ENCODE data around the gene MPPED1. TPM values are rescaled to one million over a fixed set of nuclear protein-coding genes. Genes with fewer than 3 reads are reported as not detected.

Gene MPPED1
- polyA plus RNA-seq, 1 donor, result 0.35 TPM

DNA sequence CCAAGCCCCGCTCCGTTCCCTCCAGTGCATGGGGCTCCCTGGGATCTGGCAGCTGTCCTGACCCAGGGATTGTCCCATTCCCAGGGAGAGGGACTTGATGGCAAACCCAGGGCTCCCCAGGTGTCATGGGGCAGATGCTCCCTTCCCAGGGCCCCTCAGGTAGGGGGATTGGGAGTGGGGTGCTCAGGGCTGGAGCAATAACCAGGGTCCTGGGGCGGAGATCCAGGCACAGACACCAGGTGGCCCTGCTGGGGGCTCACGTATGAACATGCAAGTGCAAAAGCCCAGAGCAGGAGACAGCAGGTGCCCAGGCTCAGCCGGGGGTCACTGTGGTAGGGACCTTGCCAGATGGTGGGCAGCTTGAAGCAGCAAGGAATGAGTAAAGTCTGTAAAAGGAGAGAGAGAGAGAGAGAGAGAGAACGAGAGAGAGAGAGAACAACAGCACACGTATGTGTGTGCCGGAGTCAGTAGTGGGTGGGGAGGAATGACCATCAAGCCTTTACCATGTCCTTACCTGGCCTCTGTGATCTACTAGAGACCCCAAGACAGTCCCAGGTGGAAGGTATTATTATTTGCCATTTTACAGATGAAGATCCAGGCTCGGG is 19.3 kb upstream of the MPPED1 start:
- DNase-seq (ENCODE audit: low read depth), result no peak

DNA sequence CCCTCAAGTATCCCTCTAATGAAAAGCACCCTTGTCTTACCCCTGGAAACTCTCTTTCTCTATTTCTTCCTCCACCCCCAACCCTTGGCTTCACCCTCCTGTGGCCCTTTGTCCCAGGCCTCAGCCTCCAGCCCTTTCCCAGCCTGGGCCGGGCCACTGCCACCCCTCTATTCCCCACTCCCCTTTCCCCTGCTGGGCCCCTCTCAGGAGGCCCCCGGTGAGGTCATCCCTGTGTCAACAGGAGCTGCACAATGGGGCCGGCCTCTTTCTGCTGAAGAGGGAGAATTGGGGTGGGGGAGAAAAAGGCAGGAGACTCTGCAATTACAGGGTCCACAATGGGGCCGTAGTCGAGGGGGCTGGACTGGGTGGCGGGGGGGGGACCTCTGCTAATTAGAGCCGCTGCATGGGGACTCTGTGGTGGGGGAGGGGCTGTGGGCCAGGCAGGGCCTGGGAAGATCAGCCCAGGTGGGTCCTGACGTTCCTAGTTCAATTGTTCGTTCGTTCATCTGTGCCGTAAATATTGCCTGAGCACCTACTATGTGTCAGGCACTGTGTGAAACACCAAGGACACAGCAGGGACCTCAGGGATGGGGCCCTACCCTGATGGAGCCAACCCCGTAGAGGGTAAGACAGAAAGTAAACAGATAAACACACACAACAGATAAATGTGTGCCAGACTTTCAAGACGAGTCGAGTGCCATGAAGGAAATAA is 18.5 kb upstream of the MPPED1 start:
- no peak for DNase-seq (ENCODE audit: low read depth)

DNA sequence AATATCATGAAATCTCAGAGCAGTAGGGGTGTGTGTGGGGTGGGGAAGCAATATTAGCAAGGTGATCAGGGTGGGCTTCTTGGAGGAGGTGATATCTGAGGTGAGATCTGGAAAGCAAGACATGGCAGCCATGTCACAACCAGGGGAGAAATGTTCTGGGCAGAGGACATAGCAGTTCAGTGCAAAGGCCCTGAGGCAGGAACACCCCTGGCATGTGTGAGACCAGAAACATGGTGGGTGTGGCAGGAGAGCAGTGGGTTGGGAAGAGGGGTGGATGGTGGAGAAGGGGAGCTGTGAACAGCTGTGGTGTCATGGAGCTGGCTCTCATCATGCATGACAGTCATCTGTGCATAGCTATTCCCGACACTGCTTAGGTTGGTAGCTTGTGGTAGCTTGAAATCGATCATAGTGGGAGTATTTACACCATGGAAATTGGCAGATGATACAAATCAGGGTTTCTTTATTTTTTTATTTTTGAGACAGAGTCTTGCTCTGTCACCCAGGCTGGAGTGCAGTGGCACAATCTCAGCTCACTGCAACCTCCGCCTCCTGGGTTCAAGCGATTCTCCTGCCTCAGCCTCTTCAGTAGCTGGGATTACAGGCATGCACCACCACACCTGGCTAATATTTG is 17.9 kb upstream of the MPPED1 start:
- DNase-seq (ENCODE audit: low read depth), result no peak

DNA sequence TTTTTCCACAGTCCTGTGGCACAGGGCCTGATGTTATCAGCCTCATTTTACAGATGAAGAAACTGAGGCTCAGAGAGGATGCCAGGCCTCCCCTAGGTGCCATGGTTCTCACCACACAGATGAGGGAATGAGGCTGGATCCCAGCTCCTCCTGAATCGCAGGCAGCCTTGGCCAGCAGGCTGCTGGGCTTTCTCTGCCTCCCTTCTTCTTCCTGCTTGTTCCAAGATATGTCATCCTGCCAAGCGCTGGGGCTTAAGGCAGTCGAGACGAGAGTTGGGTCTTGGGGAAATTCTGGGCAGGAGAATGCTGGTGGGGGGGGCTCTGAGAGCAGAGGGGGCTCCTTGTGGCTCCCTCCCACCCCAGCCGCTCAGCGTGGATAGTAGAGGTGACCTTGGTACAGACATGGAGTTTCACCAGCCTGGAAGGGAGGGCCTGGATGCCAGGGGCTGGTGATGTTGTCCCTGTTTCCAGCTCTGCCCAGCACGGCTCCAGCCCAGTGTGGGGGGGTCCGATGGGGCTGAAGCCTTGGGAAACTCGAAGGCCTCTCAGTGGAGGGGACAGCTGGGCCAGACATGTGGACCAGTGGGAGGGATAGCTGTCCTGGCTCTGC is 16.6 kb upstream of the MPPED1 start:
- no peak for DNase-seq (ENCODE audit: low read depth)

DNA sequence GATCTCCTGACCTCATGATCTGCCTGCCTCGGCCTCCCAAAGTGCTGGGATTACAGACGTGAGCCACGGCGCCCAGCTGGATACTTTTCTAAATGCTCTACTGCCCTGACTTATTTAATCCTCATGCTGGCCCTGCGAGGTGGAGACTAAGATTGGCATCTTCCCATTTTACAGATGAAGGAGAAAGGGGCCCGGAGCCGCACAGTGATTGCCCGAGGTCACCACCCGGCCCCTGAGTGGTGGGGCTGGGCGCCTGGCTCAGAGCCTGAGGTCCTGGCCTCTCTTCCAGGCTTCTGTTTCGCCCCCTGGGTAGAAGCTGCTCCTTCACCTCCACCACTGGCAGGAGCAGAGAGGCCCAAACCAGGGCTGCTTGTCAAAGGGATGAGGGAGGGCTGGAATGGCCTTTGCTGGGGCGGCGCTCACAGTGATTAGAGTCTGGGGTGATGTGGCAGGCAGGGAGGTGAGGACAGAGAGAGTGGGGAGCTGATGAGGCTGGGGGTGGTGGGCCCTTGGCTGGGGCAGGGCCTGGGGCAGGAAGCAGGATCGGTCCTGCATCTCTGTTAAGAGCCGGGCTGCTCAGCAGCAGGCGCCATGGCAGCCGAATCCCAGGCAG is 15.4 kb upstream of the MPPED1 start:
- DNase-seq (ENCODE audit: low read depth), result no peak

DNA sequence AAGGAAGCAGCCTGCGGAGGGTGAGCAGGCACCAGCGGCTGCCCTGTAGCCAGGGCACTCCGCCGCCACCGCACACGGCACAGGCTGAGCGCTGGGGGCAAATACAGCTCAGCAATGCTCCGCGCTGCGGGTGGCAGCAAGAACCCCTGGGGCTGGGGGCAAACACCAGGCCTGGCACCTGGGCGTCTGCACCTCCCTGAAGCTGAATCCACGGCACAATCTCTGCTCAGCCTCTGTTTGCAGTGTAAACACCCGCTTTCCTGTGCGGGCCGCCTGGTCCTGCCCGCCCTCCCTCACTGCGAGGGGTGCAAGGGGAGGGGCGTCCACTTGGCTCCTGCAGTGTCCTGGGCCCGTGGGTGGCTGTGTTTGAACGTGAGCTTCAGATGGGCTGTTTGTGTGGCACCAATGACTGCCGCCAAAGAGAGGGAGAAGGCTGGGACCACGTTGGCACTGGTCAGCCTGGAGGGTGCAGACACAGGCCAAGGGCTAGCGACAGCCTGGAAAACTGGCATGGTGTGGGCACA is 14.8 kb upstream of the MPPED1 start:
- DNase-seq (ENCODE audit: low read depth), result no peak

DNA sequence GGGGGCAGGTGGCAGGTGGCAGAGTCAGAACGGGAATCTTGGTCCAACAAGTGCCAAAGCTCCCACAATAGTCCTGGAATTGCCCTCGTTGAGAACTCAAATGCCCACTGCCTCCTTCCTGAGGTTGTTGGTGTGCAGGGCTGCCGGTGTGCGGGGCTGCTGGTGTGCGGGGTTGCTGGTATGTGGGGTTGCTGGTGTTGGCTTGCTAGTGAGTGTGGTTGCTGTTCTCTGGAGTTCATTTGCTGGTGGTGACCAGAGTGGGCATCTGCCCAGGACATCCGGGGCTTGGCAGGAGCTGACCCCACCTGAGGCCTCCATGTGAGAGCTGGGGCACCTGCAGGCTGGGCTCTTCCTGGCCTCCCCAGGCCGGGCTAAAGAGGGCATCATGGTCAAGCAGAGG is 14.0 kb upstream of the MPPED1 start:
- DNase-seq (ENCODE audit: low read depth), result no peak

DNA sequence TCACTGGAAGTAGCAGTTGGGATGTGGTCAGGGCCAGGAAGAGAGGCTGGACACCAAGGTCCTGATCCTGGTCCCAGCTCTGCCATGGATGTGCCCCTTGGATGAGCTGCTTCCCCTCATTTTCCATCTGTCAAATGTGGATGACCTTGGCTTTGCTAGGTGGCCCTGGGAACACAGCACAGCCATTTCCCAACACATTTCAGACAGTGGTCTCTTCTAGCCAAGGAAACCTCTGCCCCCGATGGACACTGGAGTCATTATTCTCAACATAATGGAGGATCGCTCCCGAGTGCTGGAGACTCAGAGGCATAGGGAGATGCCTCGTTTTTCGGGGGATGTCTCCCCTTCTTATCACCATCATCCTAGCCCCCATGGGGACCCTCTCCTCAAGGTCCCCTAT is 13.6 kb upstream of the MPPED1 start:
- DNase-seq (ENCODE audit: low read depth), result no peak

DNA sequence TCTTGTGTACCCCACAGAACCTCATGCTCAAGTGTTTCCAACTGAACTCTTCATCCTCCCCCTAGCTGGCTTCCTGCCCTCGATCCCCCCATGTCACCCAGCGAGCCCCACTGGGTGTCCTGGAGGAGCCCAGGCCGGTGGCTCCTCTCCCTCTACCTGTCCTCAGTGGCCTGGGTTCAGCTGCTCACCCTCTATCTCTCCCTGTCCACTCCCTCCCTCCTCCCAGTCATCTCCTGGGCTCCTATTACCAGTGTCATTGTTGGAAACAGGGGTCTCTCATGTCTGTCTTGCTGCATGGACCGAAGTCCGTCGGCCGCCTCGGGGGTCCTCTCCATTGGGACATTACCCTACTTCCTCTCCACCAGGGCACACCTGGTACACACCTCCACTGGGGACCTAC is 12.9 kb upstream of the MPPED1 start:
- DNase-seq (ENCODE audit: low read depth), result no peak

DNA sequence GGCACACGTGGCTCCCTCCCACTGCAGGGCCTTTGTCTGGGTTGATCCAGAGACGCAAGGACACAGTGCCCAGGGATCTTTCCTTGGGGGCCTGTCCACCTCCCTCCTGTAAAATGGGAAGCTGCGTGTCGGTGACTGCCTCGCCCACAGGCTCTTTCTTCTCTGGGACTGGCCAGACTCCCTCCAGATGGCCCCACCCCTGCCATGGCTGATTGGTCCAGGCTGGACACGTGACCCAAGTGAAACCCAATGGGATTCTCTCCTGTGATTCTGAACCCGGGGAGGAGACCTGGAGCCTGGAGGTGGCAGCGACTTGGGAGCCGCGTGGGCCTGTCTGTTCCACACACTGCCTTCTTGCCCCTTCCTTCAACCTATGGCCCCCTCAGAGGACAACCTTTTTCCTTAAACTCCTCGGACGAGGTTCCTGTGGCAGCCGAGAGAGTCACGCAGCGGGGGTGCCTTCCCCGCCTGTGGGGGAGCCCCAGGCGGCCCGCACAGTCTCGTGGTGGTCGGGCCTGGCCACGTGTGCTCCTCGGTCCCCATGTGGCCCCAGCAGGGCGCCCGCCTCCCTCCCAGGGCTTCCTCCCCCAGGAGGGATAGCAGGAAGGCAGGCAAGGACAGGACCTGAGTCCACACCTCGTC is 12.4 kb upstream of the MPPED1 start:
- no peak for DNase-seq (ENCODE audit: low read depth)

DNA sequence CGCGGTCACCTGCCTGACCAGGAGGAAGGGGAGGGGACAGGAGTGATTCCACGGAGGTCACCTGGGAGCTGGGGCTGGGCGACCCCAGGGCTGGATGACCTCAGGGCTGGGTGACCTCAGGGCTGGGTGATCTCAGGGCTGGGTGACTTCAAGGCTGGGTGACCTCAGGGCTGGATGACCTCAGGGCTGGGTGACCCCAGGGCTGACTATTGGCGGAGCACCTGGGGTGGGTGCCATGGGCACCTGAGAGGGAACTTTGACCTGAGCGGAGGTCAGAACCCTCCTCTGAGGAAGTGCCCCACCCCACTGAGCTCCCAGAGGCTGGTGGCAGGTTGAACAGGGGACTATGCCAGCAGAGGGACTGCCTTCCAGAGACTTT is 11.8 kb upstream of the MPPED1 start:
- DNase-seq (ENCODE audit: low read depth), result no peak

DNA sequence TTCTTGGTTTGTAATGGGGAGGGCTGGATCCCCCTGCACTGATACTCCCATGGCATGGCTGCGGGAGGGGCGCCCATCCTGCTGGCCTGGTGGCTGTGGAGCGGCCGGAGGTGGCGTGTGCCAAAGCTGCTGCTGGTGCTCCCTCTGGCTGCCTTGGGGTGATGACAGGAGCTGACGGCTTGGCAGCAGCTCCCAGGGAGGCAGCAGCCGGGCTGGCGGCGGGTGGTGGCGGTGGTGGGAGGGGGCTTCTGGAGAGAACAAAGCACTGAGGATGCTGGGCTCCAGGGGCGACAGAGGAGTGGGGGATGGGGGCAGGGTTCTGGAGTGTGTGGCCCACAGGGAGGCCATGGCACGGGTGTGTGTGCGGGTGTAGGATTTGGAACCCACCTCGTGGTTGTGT is 11.4 kb upstream of the MPPED1 start:
- no peak for DNase-seq (ENCODE audit: low read depth)

DNA sequence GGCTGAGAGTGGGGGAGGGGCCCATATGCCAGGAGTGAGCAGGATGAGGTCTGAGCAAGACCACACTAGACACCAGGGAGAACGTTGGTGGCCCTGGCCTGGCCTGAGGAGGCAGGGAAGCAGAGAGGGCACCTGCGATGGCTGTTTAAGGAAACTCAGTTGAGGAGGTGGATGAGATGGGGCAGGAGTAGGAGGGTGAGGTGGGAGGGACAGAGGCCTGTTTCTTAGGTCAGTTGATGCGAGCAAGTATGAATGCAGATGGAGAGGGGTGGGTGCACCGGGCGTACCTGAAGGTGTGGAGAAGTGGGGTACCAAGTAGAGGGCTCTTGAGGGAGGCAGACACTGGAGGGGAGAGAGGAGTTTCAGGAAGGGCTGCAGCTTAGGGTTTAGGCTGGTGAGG is 10.6 kb upstream of the MPPED1 start:
- DNase-seq (ENCODE audit: low read depth), result no peak

DNA sequence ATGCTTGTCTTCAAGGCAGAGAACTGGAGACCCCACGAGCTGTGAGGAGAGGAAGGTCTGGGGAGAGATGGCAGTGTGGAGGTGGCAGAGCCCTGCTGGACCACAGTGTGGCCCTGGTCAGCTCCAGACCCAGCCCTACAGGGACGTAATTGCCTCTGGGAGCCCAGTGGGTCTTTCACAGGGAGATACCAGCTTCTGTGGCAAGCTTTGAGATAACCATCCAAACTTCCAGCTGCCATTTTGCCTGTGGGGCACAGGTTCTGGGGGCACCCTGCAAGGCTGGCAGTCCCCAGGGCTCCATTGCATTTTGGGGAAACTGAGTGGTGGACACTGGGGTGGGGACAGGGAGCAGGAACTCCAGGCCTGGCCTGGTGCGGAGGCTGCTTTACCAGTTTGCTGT is 10.2 kb upstream of the MPPED1 start:
- no peak for DNase-seq (ENCODE audit: low read depth)

DNA sequence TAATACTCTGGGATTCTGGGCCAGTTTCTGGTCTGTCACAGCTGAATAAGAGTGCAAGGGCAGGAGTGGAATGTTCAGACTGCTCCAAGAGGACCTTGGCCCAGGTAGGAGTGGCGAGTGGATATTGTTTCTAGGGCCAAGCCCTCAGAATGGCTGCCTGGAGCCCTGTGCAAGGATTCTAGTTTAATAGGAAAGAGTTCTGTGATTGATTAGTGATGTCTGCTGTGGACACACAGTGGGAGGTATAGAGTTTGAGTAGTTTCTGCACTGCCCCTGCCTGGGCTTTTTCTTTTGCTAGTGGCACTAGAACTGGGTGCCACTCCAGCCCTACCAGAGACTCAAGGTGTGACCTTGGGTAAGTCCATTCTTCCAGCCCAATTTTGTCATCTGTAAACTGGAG is 9.7 kb upstream of the MPPED1 start:
- DNase-seq (ENCODE audit: low read depth), result no peak

DNA sequence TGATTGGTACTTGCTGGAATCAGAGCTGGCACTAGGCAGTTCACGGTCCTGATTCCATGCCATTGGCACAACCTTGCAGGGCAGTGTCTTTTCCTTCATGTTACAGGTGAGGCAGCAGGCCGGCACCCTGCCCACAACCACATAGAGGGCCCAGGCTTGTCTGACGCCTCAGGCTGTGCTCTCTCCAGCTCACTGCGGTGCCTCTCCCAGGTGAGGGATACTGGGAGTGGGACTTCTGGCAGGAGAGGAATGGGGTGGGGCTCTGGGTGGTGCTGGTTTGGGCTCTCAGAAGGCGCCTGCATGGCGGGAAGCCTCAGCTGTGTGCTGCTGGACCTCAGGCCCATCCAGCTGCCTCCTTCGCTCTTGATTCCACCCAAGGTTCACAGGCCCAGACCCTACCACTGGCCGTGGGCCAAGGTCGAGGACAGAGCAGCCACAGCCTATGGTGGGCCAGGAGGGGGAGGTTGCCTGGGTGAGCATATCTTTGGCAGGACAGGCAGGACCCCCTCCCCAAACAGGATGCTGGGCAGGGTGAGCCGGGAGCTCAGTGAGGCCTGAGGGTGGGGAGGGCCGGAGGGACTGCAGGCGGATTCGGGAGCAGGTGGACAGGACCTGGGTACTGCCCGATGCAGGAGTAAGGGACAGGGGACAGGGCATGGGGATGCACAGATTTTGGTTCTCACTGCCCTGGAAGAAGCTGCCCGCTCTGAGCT is 7.0 kb upstream of the MPPED1 start:
- DNase-seq (ENCODE audit: low read depth), result no peak

DNA sequence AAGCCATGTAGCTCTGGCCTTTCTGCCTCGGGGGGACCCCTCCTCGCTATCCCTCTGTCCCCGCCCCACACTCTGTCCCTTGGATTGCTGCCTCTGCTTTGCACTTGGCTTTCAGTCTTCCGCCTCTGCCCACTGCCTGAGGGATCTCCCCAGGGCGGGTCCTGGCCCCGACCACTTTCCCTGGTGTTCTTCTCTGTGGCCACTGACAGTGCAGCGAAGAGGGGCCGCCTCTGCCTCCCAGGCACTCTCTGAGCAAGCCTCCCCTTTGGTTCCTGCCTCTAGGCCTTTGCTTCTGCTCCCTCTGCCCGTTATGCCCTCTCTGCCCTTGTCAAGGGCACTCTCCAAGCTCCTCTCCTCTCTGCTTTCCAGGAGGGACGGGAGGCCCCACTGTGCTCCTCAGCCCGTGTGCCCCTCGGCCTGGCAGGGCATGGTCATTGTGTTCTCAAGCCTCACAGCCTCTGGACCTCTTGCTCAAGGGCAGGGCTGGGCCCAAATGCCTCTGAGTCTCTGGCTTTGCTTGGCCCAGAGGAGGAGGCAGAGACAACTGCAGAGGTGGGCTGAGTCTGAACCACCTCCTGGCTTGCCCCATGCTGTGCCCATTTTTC is 5.5 kb upstream of the MPPED1 start:
- no peak for DNase-seq (ENCODE audit: low read depth)

DNA sequence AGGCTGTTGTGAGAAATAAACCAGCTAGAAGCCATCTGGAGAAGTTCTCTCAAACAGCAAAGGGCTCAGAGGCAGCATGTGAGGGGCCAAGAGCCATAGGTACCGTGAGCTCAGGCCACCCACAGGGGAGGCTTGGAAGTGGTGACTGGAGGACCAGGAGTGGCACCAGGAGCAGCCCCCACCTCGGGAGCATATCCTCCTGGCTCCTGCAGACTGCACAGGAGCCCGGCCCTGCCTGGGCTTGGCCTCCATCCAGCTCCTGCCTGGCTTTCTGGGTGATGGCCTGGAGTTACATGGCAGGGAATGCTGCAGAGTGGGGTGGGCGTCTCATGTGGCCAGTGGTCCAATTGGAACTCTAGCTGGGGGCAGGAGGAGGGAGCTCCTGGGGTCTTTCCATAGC is 4.2 kb upstream of the MPPED1 start:
- no peak for DNase-seq (ENCODE audit: low read depth)

DNA sequence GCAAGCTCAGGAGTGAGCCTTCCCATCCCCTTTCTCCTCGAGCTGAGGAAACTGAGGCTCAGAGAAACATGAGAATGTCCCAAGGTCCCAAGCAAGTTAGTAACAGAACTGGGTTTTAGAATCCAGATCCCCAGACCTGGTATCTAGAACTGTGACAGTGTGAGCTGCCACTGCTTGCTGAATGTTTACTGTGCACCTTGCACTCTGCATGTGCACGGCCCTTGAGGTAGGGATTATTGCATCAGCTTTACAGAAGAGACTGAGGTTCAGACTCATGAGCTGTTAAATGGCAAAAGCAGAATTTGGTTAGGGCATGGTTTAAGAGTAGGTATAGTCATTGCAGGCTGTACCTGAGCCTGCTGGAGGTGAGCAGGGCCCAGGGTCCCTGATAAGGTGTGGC is 3.8 kb upstream of the MPPED1 start:
- DNase-seq (ENCODE audit: low read depth), result no peak

DNA sequence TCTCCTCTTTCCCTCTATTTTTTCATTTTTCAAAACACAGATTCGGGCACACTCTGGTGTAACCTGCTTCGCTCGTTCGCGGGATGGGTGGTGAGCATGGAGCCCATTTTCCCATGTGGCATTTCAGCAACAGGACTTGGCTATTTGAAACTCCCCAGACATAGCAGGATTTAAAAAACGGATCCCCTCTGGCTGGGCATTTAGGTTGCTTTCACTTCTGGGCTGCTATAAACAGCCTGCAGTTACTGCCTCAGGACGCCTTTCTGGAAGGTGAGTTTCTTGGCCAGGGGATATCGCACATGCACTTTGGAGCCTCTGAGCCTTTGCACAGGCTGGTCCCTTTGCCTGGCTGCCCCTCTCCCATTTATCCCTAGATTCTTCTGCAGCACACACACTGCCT is 2.8 kb upstream of the MPPED1 start:
- no peak for DNase-seq (ENCODE audit: low read depth)

DNA sequence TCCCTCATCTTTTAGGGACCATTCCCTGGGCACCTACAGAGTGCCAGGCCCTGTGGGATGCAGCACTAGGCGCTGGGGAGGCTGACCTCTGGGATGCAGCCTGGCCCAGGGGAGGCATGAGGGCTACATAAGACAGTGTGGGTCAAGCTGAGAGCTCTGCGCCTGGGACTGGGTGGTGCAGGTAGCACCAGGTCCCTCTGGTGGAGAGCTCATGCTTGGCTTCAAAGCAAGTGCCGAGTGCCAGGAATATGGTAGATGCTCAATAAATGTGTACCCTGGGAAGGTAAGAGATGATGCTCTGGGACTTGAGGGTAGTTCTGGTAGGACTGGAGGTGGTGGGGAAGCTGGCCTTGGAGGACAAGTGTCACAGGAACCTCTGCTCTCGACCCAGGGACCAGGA is 2.0 kb upstream of the MPPED1 start:
- no peak for DNase-seq (ENCODE audit: low read depth)
